Colonic mucosa (tissue), 4 donors: Measurements from ENCODE around the gene AK8. TPM values are rescaled to one million over a fixed set of nuclear protein-coding genes. Genes with fewer than 3 reads are reported as not detected.
"Not testable (repeated sequence)": the region's sequence is repeated elsewhere in the genome, so short reads cannot be mapped to it uniquely, and the experiment has no call there.

Experiments
- DNase-seq: peaks from one replicate; pipeline ENCODE4 v3.0.0-alpha.2; 2020
- H3K27ac ChIP-seq: fragments of 200-600 bp; one replicate; pipeline ENCODE4 v1.8.0; 2021
- H3K27me3 ChIP-seq: fragments of 200-600 bp; one replicate; pipeline ENCODE4 v1.8.0; 2021
- H3K36me3 ChIP-seq: fragments of 200-600 bp; one replicate; pipeline ENCODE4 v1.8.0; 2021
- H3K4me1 ChIP-seq: fragments of 200-600 bp; one replicate; pipeline ENCODE4 v1.8.0; 2021; ENCODE audit warnings: mild to moderate bottlenecking
- H3K4me3 ChIP-seq: fragments of 200-600 bp; one replicate; pipeline ENCODE4 v1.8.0; 2021
- H3K9ac ChIP-seq, 2 donors: one replicate each; pipeline ENCODE4 v1.7.0; 2013; ENCODE audit warnings: control low read depth in 2 of 2, low read depth in 2 of 2, low read length in 2 of 2
- H3K9me3 ChIP-seq: fragments of 200-600 bp; one replicate; pipeline ENCODE4 v1.8.0; 2021
- CTCF ChIP-seq: fragments of 200-600 bp; IDR thresholded peaks from one replicate; pipeline ENCODE4 v1.8.0; 2022; ENCODE audit warnings: antibody characterized with exemption, mild to moderate bottlenecking
- intact Hi-C: fragments of 100-400 bp; cut with DNase I; formaldehyde crosslinking; loops from one replicate; pipeline ENCODE4 v1.14.1; 2022
- total RNA-seq, 2 donors: library from RNA; stranded (reverse); fragmentation: NEBNext Ultra II Directional in 1 of 2; extraction: Animal tissue kit (Norgen Biotek cat#: 25700) in 1 of 2; gene quantifications; one replicate each; pipeline ENCODE4 v1.2.1, GENCODE V29; 2021
- donor health status: healthy.
- donor health status: DM: no; HTN: no; CAD: no.
- donor health status: DM: no; HTN: no; CAD: no.

The AK8 gene
- total RNA-seq, 2 donors from 2014 or later = 0.16 to 0.59 TPM

DNA sequence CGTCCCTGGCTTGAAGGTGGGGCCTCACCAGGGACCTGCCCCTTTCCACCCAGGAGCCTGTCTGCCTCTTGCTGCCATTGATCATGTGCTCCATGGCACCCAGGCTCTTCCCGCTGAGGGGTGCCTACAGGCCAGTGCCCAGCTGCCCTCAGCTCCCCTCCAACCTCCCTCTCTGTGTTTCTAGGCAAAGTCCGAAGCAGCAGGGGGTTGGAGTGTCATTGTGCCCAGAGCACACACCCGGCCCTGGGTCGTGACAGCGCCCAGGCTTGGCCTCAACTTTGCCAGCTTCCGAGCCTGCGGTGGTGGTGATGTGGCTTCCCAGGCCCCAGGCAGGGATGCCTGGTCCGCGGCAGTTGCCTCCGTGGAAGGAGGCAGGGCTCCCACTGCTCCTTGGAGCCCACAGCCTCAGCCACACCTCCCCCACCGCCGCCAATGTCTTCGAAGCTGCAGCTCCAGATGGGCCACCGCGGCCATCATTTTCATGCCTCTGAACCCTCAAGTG is 155.5 kb downstream of the AK8 start:
- Histone ChIP-seq H3K4me1 (no peaks in the 10 kb centered on the region), H3K9ac (no peak overlapping the region), H3K4me3 (no peak overlapping the region), H3K27ac (no peak overlapping the region), H3K36me3 (no peaks in the 10 kb centered on the region), H3K27me3 (no peaks in the 10 kb centered on the region), H3K9me3 (no peaks in the 10 kb centered on the region)
- intact Hi-C loops = no loop called here
- no peak for DNase-seq
- no peak for TF ChIP-seq CTCF

DNA sequence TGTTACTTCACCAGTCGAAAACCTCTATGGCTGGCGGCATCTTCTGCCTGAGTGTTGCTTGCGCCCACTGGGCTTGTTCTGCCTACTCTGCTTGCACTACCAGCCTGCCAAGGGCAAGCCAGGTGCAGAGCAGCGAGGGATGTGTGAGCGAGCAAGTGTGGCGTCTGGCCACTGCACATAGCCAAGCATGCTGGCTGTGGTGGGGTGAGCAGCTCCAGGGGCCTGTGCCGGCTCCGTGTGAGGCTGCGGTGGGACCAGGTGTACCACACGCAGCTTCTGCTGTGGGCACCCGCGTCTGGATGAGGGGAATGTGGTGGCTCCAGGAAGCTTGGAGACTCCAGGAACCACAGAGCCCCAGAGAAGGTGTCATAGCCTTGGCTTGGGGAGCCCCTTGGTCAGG is 156.4 kb downstream of the AK8 start:
- H3K27ac ChIP-seq = no peak overlapping the region
- no peak overlapping the region for H3K9ac ChIP-seq
- no peak for TF ChIP-seq CTCF
- no peak overlapping the region for H3K4me3 ChIP-seq
- no peaks in the 10 kb centered on the region for H3K36me3 ChIP-seq
- H3K27me3 ChIP-seq = no peaks in the 10 kb centered on the region
- intact Hi-C loops = no loop called here
- DNase-seq = no peak
- H3K9me3 ChIP-seq = no peaks in the 10 kb centered on the region
- no peaks in the 10 kb centered on the region for H3K4me1 ChIP-seq

GRCh38 chr9:132718381-132718928 is 159.6 kb downstream of the AK8 start:
- DNase-seq, H3K9me3 ChIP-seq, H3K4me1 ChIP-seq, H3K4me3 ChIP-seq, H3K36me3 ChIP-seq, intact Hi-C loops, H3K27ac ChIP-seq, H3K27me3 ChIP-seq, H3K9ac ChIP-seq: not testable (repeated sequence)

- no peaks in the 10 kb centered on the region for H3K27me3 ChIP-seq
Observed at GRCh38 chr9:132717326-132717945, 160.6 kb downstream of the AK8 start.

GRCh38 chr9:132716007-132716406 is 162.1 kb downstream of the AK8 start:
- no peak overlapping the region for H3K9ac ChIP-seq
- no peak for DNase-seq
- no peak overlapping the region for H3K4me3 ChIP-seq
- TF ChIP-seq CTCF = no peak
- H3K9me3 ChIP-seq = no peaks in the 10 kb centered on the region
- intact Hi-C loops = no loop called here
- no peak overlapping the region for H3K27ac ChIP-seq
- H3K27me3 ChIP-seq = no peaks in the 10 kb centered on the region
- H3K36me3 ChIP-seq = no peaks in the 10 kb centered on the region
- no peaks in the 10 kb centered on the region for H3K4me1 ChIP-seq

More at GRCh38 chr9:132717326-132717945, 160.6 kb downstream of the AK8 start:
- Histone ChIP-seq H3K9ac (no peak overlapping the region), H3K4me3 (no peak overlapping the region), H3K4me1 (no peaks in the 10 kb centered on the region), H3K9me3 (no peaks in the 10 kb centered on the region), H3K36me3 (no peaks in the 10 kb centered on the region), H3K27ac (no peak overlapping the region)
- DNase-seq = no peak
- intact Hi-C loops = no loop called here
- TF ChIP-seq CTCF = no peak

- H3K27ac ChIP-seq = no peak overlapping the region
- H3K27me3 ChIP-seq = no peaks in the 10 kb centered on the region
- H3K9ac ChIP-seq = no peak overlapping the region
- no peaks in the 10 kb centered on the region for H3K9me3 ChIP-seq
- TF ChIP-seq CTCF = no peak
- no peaks in the 10 kb centered on the region for H3K4me1 ChIP-seq
- no peaks in the 10 kb centered on the region for H3K36me3 ChIP-seq
- DNase-seq = no peak
- intact Hi-C loops = no loop called here
- H3K4me3 ChIP-seq = no peak overlapping the region
Observed at GRCh38 chr9:132712753-132713152, 165.3 kb downstream of the AK8 start.
